Activated naive CD4-positive, alpha-beta T cell treated with anti-CD3 and anti-CD28 coated beads, Interleukin-2, amount 50 U/mL, for 72 hours (primary cell): ENCODE measurements around the gene TESPA1. TPM values are rescaled to one million over a fixed set of nuclear protein-coding genes. Genes with fewer than 3 reads are reported as not detected.

Experiments used
- ATAC-seq, 2 donors: fragments of 150-1000 bp; cut with Tn5 transposase; 2 replicates each; pipeline ENCODE4 v1.10.0; 2021; ENCODE audit warnings: mild to moderate bottlenecking in 2 of 2, moderate library complexity in 2 of 2
- DNase-seq, 2 donors: peaks; one replicate each; pipeline ENCODE4 v3.0.0; 2021 to 2022; ENCODE audit warnings: low spot score in 2 of 2
- H3K27ac Mint-ChIP-seq, 2 donors: one replicate each; pipeline ENCODE4 v1.8.0; 2022; ENCODE audit warnings: mild to moderate bottlenecking in 2 of 2, mixed read lengths in 2 of 2
- H3K36me3 Mint-ChIP-seq, 2 donors: one replicate each; pipeline ENCODE4 v1.8.0; 2022; ENCODE audit warnings: mixed read lengths in 2 of 2
- H3K9me3 Mint-ChIP-seq, 2 donors: one replicate each; pipeline ENCODE4 v1.8.0; 2022; ENCODE audit warnings: mixed read lengths in 2 of 2
- total RNA-seq, 2 donors: library from RNA; stranded (reverse); gene quantifications; one replicate each; pipeline ENCODE4 v1.2.3, GENCODE V29; 2022

The TESPA1 gene, protein sequence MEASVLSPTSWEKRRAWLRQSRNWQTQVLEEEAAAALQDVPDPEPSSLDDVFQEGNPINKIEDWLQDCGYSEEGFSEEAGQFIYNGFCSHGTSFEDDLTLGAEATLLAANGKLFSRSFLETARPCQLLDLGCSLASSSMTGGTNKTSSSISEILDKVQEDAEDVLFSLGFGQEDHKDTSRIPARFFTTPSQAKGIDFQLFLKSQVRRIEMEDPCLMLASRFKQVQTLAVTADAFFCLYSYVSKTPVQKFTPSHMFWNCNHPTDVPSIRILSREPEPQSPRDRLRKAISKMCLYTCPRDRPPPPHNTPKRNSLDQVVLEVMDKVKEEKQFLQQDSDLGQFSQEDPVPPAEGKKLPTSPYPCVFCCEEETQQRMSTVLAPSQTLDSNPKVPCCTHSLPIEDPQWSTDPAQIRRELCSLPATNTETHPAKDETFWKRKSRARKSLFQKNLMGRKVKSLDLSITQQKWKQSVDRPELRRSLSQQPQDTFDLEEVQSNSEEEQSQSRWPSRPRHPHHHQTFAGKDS
- total RNA-seq, result 10 to 100 TPM; 94.7 to 95.8 TPM

DNA sequence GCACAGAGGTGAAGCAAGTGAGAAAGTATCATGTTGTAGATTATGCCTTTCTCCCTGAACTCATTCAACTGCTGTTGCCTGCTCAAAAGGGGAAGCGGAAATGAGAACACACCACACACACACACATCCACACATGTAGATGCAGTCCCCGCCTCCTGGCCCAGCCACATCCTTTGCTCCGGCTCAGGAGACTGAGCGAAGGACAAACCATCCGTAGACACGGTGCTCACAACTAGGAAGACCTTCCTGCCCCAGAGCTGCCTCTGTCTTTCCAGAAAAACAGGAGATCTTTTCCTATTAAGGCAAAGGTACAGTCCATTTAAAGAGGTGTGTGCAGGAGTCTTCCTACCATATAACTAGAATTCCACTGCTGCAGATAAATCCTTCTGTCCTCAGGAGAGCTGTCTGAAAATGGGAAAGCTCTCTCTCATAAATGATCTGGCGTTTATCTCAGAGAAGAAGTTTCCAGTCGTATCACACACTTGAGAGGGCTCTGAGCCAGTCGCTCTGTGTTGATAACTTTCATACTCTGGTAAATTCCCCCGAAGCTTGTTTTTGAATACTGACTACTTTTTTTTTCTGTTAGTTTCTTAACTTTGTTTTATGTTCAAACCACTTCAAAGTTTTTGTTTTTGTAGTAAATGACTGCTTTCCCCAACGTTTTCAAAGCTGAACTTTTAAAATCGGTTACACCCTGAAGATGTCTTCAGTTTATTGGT is at the start of gene TESPA1:
Gene TESPA1, minus strand, starts transcription at position 105 of the 719 bp plus-strand sequence. CDS start 10,200 bp downstream, outside the sequence.
- Mint-ChIP-seq H3K36me3 (peaks cover 46% of the 10 kb centered on the region in 2 donors), H3K27ac (peak within 1 kb of the TSS; percentile 92 to 96), H3K9me3 (no peaks in the 10 kb centered on the region)
- DNase-seq, result peak; percentile 76 to 81
- ATAC-seq, result peak; percentile 86

DNA sequence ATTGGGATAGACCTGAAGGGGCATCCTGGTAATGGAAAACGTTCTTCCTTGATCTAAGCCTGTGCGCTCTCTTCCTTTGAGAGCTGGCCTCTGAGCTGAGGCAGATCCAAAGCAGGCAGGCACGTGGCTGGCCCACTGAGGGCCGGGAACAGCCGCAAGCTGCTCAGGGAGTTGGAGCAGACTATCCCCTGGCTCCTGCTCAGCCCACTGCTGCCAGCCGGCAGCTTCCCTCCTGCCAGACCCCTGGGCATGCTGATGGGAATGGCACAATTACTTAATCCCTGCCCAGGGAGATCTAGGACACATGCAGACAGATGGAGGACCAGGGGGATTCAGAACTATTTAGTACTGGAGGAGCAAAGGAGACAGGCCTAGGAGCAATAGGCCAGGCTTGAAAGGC is 49.7 kb upstream of the TESPA1 start:
- Mint-ChIP-seq H3K27ac (peak overlapping the region in 1 of 2 donors; percentile 36), H3K9me3 (no peaks in the 10 kb centered on the region), H3K36me3 (no peaks in the 10 kb centered on the region)
- no peak for DNase-seq
- no peak for ATAC-seq

DNA sequence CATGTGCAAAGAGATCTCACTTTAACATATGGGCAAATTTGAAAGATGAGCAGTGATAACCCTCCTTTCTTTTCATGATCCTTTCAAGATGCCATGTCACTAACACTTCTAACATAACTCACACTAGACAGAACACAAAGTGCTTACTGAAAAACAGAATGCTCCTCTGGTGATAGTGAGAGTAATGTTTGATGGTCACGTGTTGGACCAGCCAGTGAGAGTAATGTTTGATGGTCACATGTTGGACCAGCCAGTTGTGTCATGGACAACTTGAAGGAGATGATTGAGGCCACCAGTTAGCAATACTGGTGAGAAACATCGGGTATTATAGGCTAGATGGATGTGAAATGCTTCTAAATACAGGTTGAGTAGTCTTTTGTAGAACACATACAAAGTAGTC is 40.9 kb upstream of the TESPA1 start:
- Mint-ChIP-seq H3K27ac (no peak overlapping the region), H3K36me3 (no peaks in the 10 kb centered on the region), H3K9me3 (no peaks in the 10 kb centered on the region)
- DNase-seq (no peak), ATAC-seq (no peak)

DNA sequence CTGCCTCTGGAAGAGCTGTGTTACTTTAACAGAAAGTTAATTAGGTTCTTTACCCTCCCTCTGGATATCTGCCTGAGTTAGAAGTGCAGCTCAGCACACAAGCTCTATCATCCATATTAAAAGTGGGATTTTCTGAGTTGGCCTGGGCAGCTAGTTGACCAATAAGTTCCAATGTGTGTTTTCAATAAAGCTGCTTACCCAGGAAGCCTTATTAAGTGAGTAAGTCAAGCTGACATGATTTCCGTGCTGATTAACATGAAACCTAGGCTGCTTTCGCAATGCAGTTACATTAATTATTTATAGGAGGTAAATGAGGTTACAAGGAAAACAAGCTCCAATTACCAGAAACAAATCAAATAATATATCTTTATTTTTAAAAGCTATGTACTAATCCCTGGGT is 40.0 kb upstream of the TESPA1 start:
- Mint-ChIP-seq H3K9me3 (no peaks in the 10 kb centered on the region), H3K27ac (no peak overlapping the region), H3K36me3 (peaks cover 4 to 6% of the 10 kb centered on the region in 2 donors)
- no peak for DNase-seq
- ATAC-seq, result no peak

- DNase-seq (peak in 1 of 2 donors; percentile 15), ATAC-seq (no peak)
- H3K27ac Mint-ChIP-seq, result no peak within 1 kb of the TSS
- H3K9me3 Mint-ChIP-seq, result peaks cover 0 to under 1% of the 10 kb centered on the region in 2 donors
- peaks cover 5 to 8% of the 10 kb centered on the region in 2 donors for H3K36me3 Mint-ChIP-seq
Observed at GRCh38 chr12:55019784-55020183, 35.2 kb upstream of the TESPA1 start, which contains the start of gene NEUROD4. Gene NEUROD4, plus strand, starts transcription at chr12:55019974. Its CDS starts 6,466 bp downstream, at chr12:55026440.

DNA sequence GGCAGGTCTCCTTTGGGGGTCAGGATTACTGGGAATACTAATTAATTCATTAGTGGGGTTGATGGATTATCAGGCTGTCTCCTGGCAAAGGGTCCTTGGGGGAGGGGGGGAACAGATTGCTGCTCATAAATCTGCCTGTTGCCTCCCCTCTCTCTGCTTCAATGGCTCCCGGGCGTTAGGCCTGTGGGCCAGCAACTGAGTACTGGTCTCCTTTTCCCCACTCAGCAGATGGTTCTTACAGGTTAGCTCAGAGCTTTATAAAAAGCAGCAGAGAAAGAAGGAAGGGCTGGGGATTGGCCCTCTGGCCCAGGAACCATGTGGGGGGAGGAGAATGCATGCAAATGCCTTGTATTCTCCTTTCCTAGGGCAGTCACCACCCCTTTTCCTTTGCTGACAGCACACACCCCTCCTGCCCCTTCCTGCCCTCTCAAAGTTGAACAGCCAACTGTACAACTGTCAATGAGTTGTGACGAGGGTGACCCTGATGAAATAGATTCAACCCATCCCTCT is 32.9 kb upstream of the TESPA1 start:
- Mint-ChIP-seq H3K36me3 (peaks cover 11 to 14% of the 10 kb centered on the region in 2 donors), H3K9me3 (peaks cover 4 to 13% of the 10 kb centered on the region in 2 donors), H3K27ac (no peak overlapping the region)
- ATAC-seq (no peak), DNase-seq (no peak)

DNA sequence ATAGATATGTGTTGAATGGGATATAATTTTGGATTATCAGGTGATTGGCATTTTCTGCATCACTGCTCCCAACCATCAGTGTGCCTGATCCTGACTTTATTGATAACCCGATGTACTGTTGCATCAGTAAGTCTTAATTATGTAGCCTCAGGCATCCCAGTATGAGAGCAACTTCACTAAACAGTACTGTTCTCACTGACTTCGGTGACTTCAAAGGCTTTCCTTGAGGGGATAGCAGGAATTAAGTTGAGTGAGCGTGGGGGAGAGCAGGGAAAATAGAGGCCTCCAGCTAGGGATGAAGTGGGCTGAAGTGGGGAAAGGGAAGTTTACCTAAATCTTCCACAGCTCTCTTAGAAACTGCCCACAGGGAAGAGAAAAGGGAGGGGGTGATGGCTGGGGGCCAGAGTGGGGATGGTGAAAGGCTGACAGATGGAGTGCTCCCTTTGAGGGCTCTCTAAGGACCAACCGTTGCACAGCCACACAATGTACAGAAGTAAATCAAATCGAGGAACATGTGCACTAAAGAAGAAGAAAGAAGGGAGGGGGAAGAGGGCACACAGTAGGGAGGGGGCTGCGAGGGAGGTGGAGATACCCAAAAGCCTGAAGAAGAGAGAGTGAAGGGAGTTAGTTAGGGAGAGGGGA is 24.5 kb upstream of the TESPA1 start:
- no peak overlapping the region for H3K27ac Mint-ChIP-seq
- DNase-seq (no peak), ATAC-seq (no peak)

DNA sequence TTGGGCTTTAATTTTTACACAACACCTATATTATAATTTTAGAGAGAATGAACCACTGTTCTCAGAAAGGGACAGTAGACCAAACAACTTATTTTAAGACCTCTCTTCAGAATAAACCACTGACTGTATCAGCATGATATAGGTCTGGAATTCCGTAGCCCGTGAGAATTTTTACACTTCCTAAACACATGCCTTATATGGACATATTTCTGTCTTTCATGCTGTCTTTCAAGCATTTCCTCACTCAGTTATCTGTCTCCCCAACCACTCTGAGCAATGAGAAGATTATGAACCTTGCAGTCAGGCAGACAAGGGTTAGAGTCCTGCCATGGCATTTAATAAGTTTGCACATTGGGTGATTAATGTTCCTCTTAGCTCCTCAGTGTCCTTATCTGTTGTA is 17.8 kb upstream of the TESPA1 start:
- Mint-ChIP-seq H3K9me3 (peaks cover 4% of the 10 kb centered on the region in 2 donors), H3K27ac (no peak overlapping the region), H3K36me3 (peaks cover 5 to 9% of the 10 kb centered on the region in 2 donors)
- DNase-seq (no peak), ATAC-seq (no peak)

More for the DNA sequence above, 24.5 kb upstream of the TESPA1 start:
- Mint-ChIP-seq H3K36me3 (peaks cover 12 to 17% of the 10 kb centered on the region in 2 donors), H3K9me3 (peaks cover 10 to 13% of the 10 kb centered on the region in 2 donors)

- peak overlapping the region in 1 of 2 donors; percentile 8 for H3K27ac Mint-ChIP-seq
- no peak for ATAC-seq
- peaks cover 0 to 4% of the 10 kb centered on the region in 2 donors for H3K9me3 Mint-ChIP-seq
- no peak for DNase-seq
- peaks cover 5 to 8% of the 10 kb centered on the region in 2 donors for H3K36me3 Mint-ChIP-seq
Observed at GRCh38 chr12:55001198-55001868, 16.8 kb upstream of the TESPA1 start.

- no peak overlapping the region for H3K27ac Mint-ChIP-seq
- no peak for ATAC-seq
- no peaks in the 10 kb centered on the region for H3K9me3 Mint-ChIP-seq
- no peak for DNase-seq
- no peaks in the 10 kb centered on the region for H3K36me3 Mint-ChIP-seq
Observed at GRCh38 chr12:54998958-54999510, 14.5 kb upstream of the TESPA1 start.

DNA sequence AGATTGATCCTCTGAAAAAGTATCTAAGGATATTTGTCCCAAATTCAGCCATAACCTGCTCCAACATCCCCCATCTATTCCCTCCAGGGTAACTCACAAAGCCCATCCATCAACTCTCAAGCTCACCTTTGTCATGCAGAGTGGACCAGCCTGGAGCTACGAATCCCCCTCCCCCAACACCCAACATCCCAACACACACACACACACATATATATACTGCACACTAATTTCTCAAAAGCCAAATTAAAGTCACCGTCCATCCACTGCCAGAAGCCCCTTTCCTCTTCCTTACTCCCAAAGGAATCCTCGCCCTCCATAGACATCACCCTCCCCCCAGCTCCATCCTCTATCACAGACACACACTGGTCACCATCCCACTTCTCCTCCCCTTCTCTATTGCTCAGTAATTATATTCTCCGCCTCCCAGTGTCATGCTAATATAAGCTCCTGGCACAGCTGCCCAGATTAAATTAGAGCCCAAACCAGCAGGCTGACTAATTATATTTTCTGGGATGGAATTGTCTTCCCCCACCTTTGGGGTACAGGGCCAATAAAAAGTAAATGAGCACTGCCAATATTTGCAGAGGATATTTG is 13.5 kb upstream of the TESPA1 start:
- Mint-ChIP-seq H3K9me3 (no peaks in the 10 kb centered on the region), H3K36me3 (no peaks in the 10 kb centered on the region), H3K27ac (no peak overlapping the region)
- DNase-seq (no peak), ATAC-seq (no peak)

- peak overlapping the region in 1 of 2 donors; percentile 61 for H3K27ac Mint-ChIP-seq
- no peak for DNase-seq
- no peaks in the 10 kb centered on the region for H3K36me3 Mint-ChIP-seq
- H3K9me3 Mint-ChIP-seq, result no peaks in the 10 kb centered on the region
- no peak for ATAC-seq
Observed at GRCh38 chr12:54996205-54996604, 11.6 kb upstream of the TESPA1 start.

DNA sequence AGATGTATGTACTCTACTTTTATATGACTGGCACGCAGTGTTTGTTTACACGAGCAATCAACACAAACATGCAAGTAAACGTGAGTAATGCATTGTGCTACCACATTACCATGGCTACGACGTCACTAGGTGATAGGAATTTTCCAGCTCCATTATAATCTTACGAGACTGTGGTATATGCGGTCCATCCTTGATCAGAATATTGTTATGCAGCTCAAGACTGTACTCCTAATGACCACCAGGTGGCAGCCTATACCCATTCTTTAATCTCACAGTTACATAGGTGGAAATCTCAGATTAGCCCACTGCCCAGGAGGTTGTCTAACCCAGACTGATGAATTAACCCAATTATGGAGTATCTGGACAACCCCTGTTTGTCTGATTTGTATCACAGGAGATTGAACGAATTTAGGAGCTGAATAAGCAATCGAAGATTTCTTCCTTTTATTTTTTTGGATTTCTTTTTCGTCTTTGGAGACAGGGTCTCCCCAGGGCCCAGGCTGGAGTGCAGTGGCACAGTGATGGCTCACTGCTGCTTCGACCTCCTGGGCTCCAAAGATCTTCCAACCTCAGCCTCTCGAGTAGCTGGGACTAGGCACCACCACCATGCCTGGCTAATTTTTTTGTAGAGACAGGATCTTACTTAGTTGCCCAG is 8.7 kb upstream of the TESPA1 start:
- Mint-ChIP-seq H3K9me3 (no peaks in the 10 kb centered on the region), H3K27ac (no peak overlapping the region), H3K36me3 (peaks cover 0 to 7% of the 10 kb centered on the region in 2 donors)
- DNase-seq (peak in 1 of 2 donors; percentile 42), ATAC-seq (peak; percentile 49 to 67)

GRCh38 chr12:54991991-54992375 is 7.4 kb upstream of the TESPA1 start:
- DNase-seq, result no peak
- no peaks in the 10 kb centered on the region for H3K9me3 Mint-ChIP-seq
- peaks cover 0 to 7% of the 10 kb centered on the region in 2 donors for H3K36me3 Mint-ChIP-seq
- ATAC-seq, result peak; percentile 43 to 56
- H3K27ac Mint-ChIP-seq, result peak overlapping the region; percentile 90 to 97
